ENCODE data around the gene GRIN2A. TPM values are rescaled to one million over a fixed set of nuclear protein-coding genes. Genes with fewer than 3 reads are reported as not detected.

Gene GRIN2A
- total RNA-seq, 1 donor from 2014 or later, result 0.52 TPM

- H3K9ac ChIP-seq (ENCODE audit: low read depth in 1 of 3, low read length in 3 of 3), result no peak overlapping the region
- H3K4me1 ChIP-seq (ENCODE audit: control insufficient read depth in 3 of 3, insufficient read depth in 3 of 3, low read length in 3 of 3), result no peaks in the 10 kb centered on the region
- H3K27ac ChIP-seq (ENCODE audit: low read depth, low read length), result no peak overlapping the region
- no peaks in the 10 kb centered on the region for H3K36me3 ChIP-seq (ENCODE audit: control insufficient read depth in 3 of 3, insufficient read depth in 3 of 3, low read length in 3 of 3)
- H3K4me3 ChIP-seq (ENCODE audit: low read length in 3 of 3), result no peak overlapping the region
- no peaks in the 10 kb centered on the region for H3K9me3 ChIP-seq (ENCODE audit: control insufficient read depth in 3 of 3, low read length in 3 of 3)
- H3K27me3 ChIP-seq (ENCODE audit: control insufficient read depth in 3 of 3, insufficient read depth in 3 of 3, low read length in 3 of 3), result peaks cover 0 to 2% (median 0%) of the 10 kb centered on the region in 3 donors
Observed at GRCh38 chr16:10103700-10104099, 78.5 kb downstream of the GRIN2A start.

GRCh38 chr16:10103118-10103517 lies 79.1 kb downstream of the GRIN2A start:
- Histone ChIP-seq H3K9me3 (ENCODE audit: control insufficient read depth in 3 of 3, low read length in 3 of 3) (no peaks in the 10 kb centered on the region), H3K36me3 (ENCODE audit: control insufficient read depth in 3 of 3, insufficient read depth in 3 of 3, low read length in 3 of 3) (no peaks in the 10 kb centered on the region), H3K9ac (ENCODE audit: low read depth in 1 of 3, low read length in 3 of 3) (no peak overlapping the region), H3K27ac (ENCODE audit: low read depth, low read length) (no peak overlapping the region), H3K27me3 (ENCODE audit: control insufficient read depth in 3 of 3, insufficient read depth in 3 of 3, low read length in 3 of 3) (peaks cover 0 to 2% (median 0%) of the 10 kb centered on the region in 3 donors), H3K4me1 (ENCODE audit: control insufficient read depth in 3 of 3, insufficient read depth in 3 of 3, low read length in 3 of 3) (no peaks in the 10 kb centered on the region), H3K4me3 (ENCODE audit: low read length in 3 of 3) (no peak overlapping the region)

- H3K27me3 ChIP-seq (ENCODE audit: control insufficient read depth in 3 of 3, insufficient read depth in 3 of 3, low read length in 3 of 3), result peaks cover 0 to 2% (median 0%) of the 10 kb centered on the region in 3 donors
Observed at GRCh38 chr16:10100829-10101228, 81.4 kb downstream of the GRIN2A start.

GRCh38 chr16:10098991-10099390 lies 83.2 kb downstream of the GRIN2A start:
- Histone ChIP-seq H3K36me3 (ENCODE audit: control insufficient read depth in 3 of 3, insufficient read depth in 3 of 3, low read length in 3 of 3) (no peaks in the 10 kb centered on the region), H3K27ac (ENCODE audit: low read depth, low read length) (no peak overlapping the region), H3K27me3 (ENCODE audit: control insufficient read depth in 3 of 3, insufficient read depth in 3 of 3, low read length in 3 of 3) (no peaks in the 10 kb centered on the region), H3K4me3 (ENCODE audit: low read length in 3 of 3) (no peak overlapping the region), H3K4me1 (ENCODE audit: control insufficient read depth in 3 of 3, insufficient read depth in 3 of 3, low read length in 3 of 3) (no peaks in the 10 kb centered on the region), H3K9ac (ENCODE audit: low read depth in 1 of 3, low read length in 3 of 3) (no peak overlapping the region), H3K9me3 (ENCODE audit: control insufficient read depth in 3 of 3, low read length in 3 of 3) (peaks cover 0 to 6% (median 0%) of the 10 kb centered on the region in 3 donors)

More at GRCh38 chr16:10100829-10101228, 81.4 kb downstream of the GRIN2A start:
- Histone ChIP-seq H3K4me1 (ENCODE audit: control insufficient read depth in 3 of 3, insufficient read depth in 3 of 3, low read length in 3 of 3) (no peaks in the 10 kb centered on the region), H3K4me3 (ENCODE audit: low read length in 3 of 3) (no peak overlapping the region), H3K27ac (ENCODE audit: low read depth, low read length) (no peak overlapping the region), H3K9ac (ENCODE audit: low read depth in 1 of 3, low read length in 3 of 3) (no peak overlapping the region), H3K36me3 (ENCODE audit: control insufficient read depth in 3 of 3, insufficient read depth in 3 of 3, low read length in 3 of 3) (no peaks in the 10 kb centered on the region), H3K9me3 (ENCODE audit: control insufficient read depth in 3 of 3, low read length in 3 of 3) (peaks cover 0 to 4% (median 0%) of the 10 kb centered on the region in 3 donors)

GRCh38 chr16:10097271-10097670 lies 85.0 kb downstream of the GRIN2A start:
- Histone ChIP-seq H3K4me3 (ENCODE audit: low read length in 3 of 3) (no peak overlapping the region), H3K9me3 (ENCODE audit: control insufficient read depth in 3 of 3, low read length in 3 of 3) (peaks cover 0 to 6% (median 0%) of the 10 kb centered on the region in 3 donors), H3K9ac (ENCODE audit: low read depth in 1 of 3, low read length in 3 of 3) (no peak overlapping the region), H3K27me3 (ENCODE audit: control insufficient read depth in 3 of 3, insufficient read depth in 3 of 3, low read length in 3 of 3) (no peaks in the 10 kb centered on the region), H3K4me1 (ENCODE audit: control insufficient read depth in 3 of 3, insufficient read depth in 3 of 3, low read length in 3 of 3) (no peaks in the 10 kb centered on the region), H3K36me3 (ENCODE audit: control insufficient read depth in 3 of 3, insufficient read depth in 3 of 3, low read length in 3 of 3) (no peaks in the 10 kb centered on the region), H3K27ac (ENCODE audit: low read depth, low read length) (no peak overlapping the region)

GRCh38 chr16:10093576-10093975 lies 88.7 kb downstream of the GRIN2A start:
- Histone ChIP-seq H3K4me1 (ENCODE audit: control insufficient read depth in 3 of 3, insufficient read depth in 3 of 3, low read length in 3 of 3) (no peaks in the 10 kb centered on the region), H3K27ac (ENCODE audit: low read depth, low read length) (no peak overlapping the region), H3K9ac (ENCODE audit: low read depth in 1 of 3, low read length in 3 of 3) (no peak overlapping the region), H3K9me3 (ENCODE audit: control insufficient read depth in 3 of 3, low read length in 3 of 3) (peaks cover 0 to 6% (median 0%) of the 10 kb centered on the region in 3 donors), H3K36me3 (ENCODE audit: control insufficient read depth in 3 of 3, insufficient read depth in 3 of 3, low read length in 3 of 3) (no peaks in the 10 kb centered on the region), H3K27me3 (ENCODE audit: control insufficient read depth in 3 of 3, insufficient read depth in 3 of 3, low read length in 3 of 3) (no peaks in the 10 kb centered on the region), H3K4me3 (ENCODE audit: low read length in 3 of 3) (no peak overlapping the region)

GRCh38 chr16:10090816-10091215 lies 91.4 kb downstream of the GRIN2A start:
- peaks cover 0 to 2% (median 0%) of the 10 kb centered on the region in 3 donors for H3K9me3 ChIP-seq (ENCODE audit: control insufficient read depth in 3 of 3, low read length in 3 of 3)
- no peaks in the 10 kb centered on the region for H3K36me3 ChIP-seq (ENCODE audit: control insufficient read depth in 3 of 3, insufficient read depth in 3 of 3, low read length in 3 of 3)
- H3K9ac ChIP-seq (ENCODE audit: low read depth in 1 of 3, low read length in 3 of 3), result no peak overlapping the region
- H3K27me3 ChIP-seq (ENCODE audit: control insufficient read depth in 3 of 3, insufficient read depth in 3 of 3, low read length in 3 of 3), result no peaks in the 10 kb centered on the region
- no peak overlapping the region for H3K4me3 ChIP-seq (ENCODE audit: low read length in 3 of 3)
- H3K27ac ChIP-seq (ENCODE audit: low read depth, low read length), result no peak overlapping the region
- H3K4me1 ChIP-seq (ENCODE audit: control insufficient read depth in 3 of 3, insufficient read depth in 3 of 3, low read length in 3 of 3), result no peaks in the 10 kb centered on the region

GRCh38 chr16:10088380-10088793 lies 93.8 kb downstream of the GRIN2A start:
- H3K27ac ChIP-seq (ENCODE audit: low read depth, low read length), result no peak overlapping the region
- H3K9ac ChIP-seq (ENCODE audit: low read depth in 1 of 3, low read length in 3 of 3), result no peak overlapping the region
- no peaks in the 10 kb centered on the region for H3K9me3 ChIP-seq (ENCODE audit: control insufficient read depth in 3 of 3, low read length in 3 of 3)
- no peaks in the 10 kb centered on the region for H3K27me3 ChIP-seq (ENCODE audit: control insufficient read depth in 3 of 3, insufficient read depth in 3 of 3, low read length in 3 of 3)
- no peaks in the 10 kb centered on the region for H3K4me1 ChIP-seq (ENCODE audit: control insufficient read depth in 3 of 3, insufficient read depth in 3 of 3, low read length in 3 of 3)
- H3K36me3 ChIP-seq (ENCODE audit: control insufficient read depth in 3 of 3, insufficient read depth in 3 of 3, low read length in 3 of 3), result no peaks in the 10 kb centered on the region
- no peak overlapping the region for H3K4me3 ChIP-seq (ENCODE audit: low read length in 3 of 3)

- no peaks in the 10 kb centered on the region for H3K36me3 ChIP-seq (ENCODE audit: control insufficient read depth in 3 of 3, insufficient read depth in 3 of 3, low read length in 3 of 3)
- no peak overlapping the region for H3K27ac ChIP-seq (ENCODE audit: low read depth, low read length)
- no peaks in the 10 kb centered on the region for H3K27me3 ChIP-seq (ENCODE audit: control insufficient read depth in 3 of 3, insufficient read depth in 3 of 3, low read length in 3 of 3)
- no peak overlapping the region for H3K4me3 ChIP-seq (ENCODE audit: low read length in 3 of 3)
- H3K9me3 ChIP-seq (ENCODE audit: control insufficient read depth in 3 of 3, low read length in 3 of 3), result no peaks in the 10 kb centered on the region
- no peak overlapping the region for H3K9ac ChIP-seq (ENCODE audit: low read depth in 1 of 3, low read length in 3 of 3)
- no peaks in the 10 kb centered on the region for H3K4me1 ChIP-seq (ENCODE audit: control insufficient read depth in 3 of 3, insufficient read depth in 3 of 3, low read length in 3 of 3)
Observed at GRCh38 chr16:10087151-10087550, 95.1 kb downstream of the GRIN2A start.

GRCh38 chr16:10086620-10087019 lies 95.6 kb downstream of the GRIN2A start:
- Histone ChIP-seq H3K4me1 (ENCODE audit: control insufficient read depth in 3 of 3, insufficient read depth in 3 of 3, low read length in 3 of 3) (no peaks in the 10 kb centered on the region), H3K36me3 (ENCODE audit: control insufficient read depth in 3 of 3, insufficient read depth in 3 of 3, low read length in 3 of 3) (no peaks in the 10 kb centered on the region), H3K27me3 (ENCODE audit: control insufficient read depth in 3 of 3, insufficient read depth in 3 of 3, low read length in 3 of 3) (no peaks in the 10 kb centered on the region), H3K4me3 (ENCODE audit: low read length in 3 of 3) (no peak overlapping the region), H3K9me3 (ENCODE audit: control insufficient read depth in 3 of 3, low read length in 3 of 3) (no peaks in the 10 kb centered on the region), H3K27ac (ENCODE audit: low read depth, low read length) (no peak overlapping the region), H3K9ac (ENCODE audit: low read depth in 1 of 3, low read length in 3 of 3) (no peak overlapping the region)

All from skeletal muscle tissue (tissue), 4 donors.